Prostate gland (tissue), 2 donors: Measurements from ENCODE around the gene TSHZ1. TPM values are rescaled to one million over a fixed set of nuclear protein-coding genes. Genes with fewer than 3 reads are reported as not detected.

ENCODE experiments used
- DNase-seq: peaks from one replicate; pipeline ENCODE4 v3.0.0-alpha.2; 2019; ENCODE audit warnings: low spot score
- H3K27ac ChIP-seq, 2 donors: fragments of 200-600 bp; sonication (generic); 2 replicates each; pipeline ENCODE4 v1.5.1; 2017 to 2019
- H3K27me3 ChIP-seq: fragments of 200-600 bp; sonication (generic); replicated peaks from 2 replicates; pipeline ENCODE4 v1.5.1; 2019; ENCODE audit not compliant: insufficient read depth
- H3K36me3 ChIP-seq, 2 donors: fragments of 200-600 bp; sonication (generic); 1 replicate in 1 of 2; 2 replicates in 1 of 2; pipeline versions ENCODE4 v1.5.1 to v1.8.1; 2017 to 2019
- H3K4me1 ChIP-seq: fragments of 200-600 bp; sonication (generic); replicated peaks from 2 replicates; pipeline ENCODE4 v1.5.1; 2019
- H3K4me3 ChIP-seq, 2 donors: fragments of 200-600 bp; sonication (generic); 2 replicates each; pipeline ENCODE4 v1.5.1; 2017 to 2019
- H3K9me3 ChIP-seq: fragments of 200-600 bp; sonication (generic); 2 replicates; pipeline ENCODE4 v1.5.1; 2017
- POLR2A ChIP-seq: fragments of 450-650 bp; IDR thresholded peaks from one replicate; pipeline ENCODE4 v1.6.1; 2016; ENCODE audit warnings: antibody characterized with exemption, mild to moderate bottlenecking
- POLR2AphosphoS5 ChIP-seq: sonication (generic); formaldehyde crosslinking; IDR thresholded peaks from one replicate; pipeline ENCODE4 v1.6.1; 2017; ENCODE audit warnings: antibody characterized with exemption
- WGBS: methylation state at CpG from one replicate; pipeline ENCODE4 v1.1.5; 2018; 5-methylcytosine and 5-hydroxymethylcytosine counted together
- intact Hi-C: fragments of 100-400 bp; cut with DNase I; formaldehyde crosslinking; loops from one replicate; pipeline ENCODE4 v1.14.2; 2022
- total RNA-seq, 2 donors: library from RNA; depleted of rRNA; stranded (reverse); fragments of >200 nt; gene quantifications; one replicate each; pipeline ENCODE4 v1.1.0, GENCODE V29; 2016
- TF ChIP-seq, protein P1 (sequence below), 4 experiments: fragments of 200-600 bp in 2 of 4; fragments of 450-650 bp in 2 of 4; sonication (generic) in 2 of 4; IDR thresholded peaks; 1 replicate in 3 of 4; 2 replicates in 1 of 4; pipeline ENCODE4 v1.5.1; 2016 to 2019; ENCODE audit warnings: antibody characterized with exemption in 4 of 4, mild to moderate bottlenecking in 2 of 4, moderate library complexity in 2 of 4

The TSHZ1 gene
- total RNA-seq, 2 donors from 2014 or later = 18.2 to 48.6 TPM

DNA sequence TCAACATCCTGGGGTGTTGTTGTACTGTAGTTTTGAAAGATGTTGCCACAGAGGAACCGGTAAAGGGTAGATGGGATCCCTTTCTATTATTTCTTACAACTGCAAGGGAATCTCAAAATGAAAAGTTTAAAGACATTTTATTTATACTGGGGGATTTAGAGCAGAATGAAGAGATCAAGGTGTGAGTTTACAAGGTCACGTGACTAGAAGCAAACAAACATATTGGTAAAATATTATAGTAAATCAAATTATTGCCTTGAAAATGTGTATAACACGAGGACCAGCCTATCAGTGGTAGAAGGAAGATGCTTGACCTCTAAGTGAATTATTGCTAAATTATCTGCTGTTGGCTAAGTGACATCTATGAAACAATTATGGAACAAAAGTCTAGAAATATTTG lies 119.7 kb downstream of the TSHZ1 start:
- intact Hi-C loops = no loop called here
- no peak for DNase-seq
- TF ChIP-seq POLR2A (no peak), POLR2AphosphoS5 (no peak)
- TF ChIP-seq, protein P1, sequence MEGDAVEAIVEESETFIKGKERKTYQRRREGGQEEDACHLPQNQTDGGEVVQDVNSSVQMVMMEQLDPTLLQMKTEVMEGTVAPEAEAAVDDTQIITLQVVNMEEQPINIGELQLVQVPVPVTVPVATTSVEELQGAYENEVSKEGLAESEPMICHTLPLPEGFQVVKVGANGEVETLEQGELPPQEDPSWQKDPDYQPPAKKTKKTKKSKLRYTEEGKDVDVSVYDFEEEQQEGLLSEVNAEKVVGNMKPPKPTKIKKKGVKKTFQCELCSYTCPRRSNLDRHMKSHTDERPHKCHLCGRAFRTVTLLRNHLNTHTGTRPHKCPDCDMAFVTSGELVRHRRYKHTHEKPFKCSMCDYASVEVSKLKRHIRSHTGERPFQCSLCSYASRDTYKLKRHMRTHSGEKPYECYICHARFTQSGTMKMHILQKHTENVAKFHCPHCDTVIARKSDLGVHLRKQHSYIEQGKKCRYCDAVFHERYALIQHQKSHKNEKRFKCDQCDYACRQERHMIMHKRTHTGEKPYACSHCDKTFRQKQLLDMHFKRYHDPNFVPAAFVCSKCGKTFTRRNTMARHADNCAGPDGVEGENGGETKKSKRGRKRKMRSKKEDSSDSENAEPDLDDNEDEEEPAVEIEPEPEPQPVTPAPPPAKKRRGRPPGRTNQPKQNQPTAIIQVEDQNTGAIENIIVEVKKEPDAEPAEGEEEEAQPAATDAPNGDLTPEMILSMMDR (IDR thresholded peaks at IDR 0.05) = no peak
- H3K4me3 ChIP-seq = no peak overlapping the region
- H3K4me1 ChIP-seq = no peaks in the 10 kb centered on the region
- no peaks in the 10 kb centered on the region for H3K27me3 ChIP-seq
- H3K36me3 ChIP-seq = no peaks in the 10 kb centered on the region
- H3K9me3 ChIP-seq = no peaks in the 10 kb centered on the region
- no peak overlapping the region for H3K27ac ChIP-seq
- 91% methylated on average over 3 of the region's 3 CpGs for WGBS

DNA sequence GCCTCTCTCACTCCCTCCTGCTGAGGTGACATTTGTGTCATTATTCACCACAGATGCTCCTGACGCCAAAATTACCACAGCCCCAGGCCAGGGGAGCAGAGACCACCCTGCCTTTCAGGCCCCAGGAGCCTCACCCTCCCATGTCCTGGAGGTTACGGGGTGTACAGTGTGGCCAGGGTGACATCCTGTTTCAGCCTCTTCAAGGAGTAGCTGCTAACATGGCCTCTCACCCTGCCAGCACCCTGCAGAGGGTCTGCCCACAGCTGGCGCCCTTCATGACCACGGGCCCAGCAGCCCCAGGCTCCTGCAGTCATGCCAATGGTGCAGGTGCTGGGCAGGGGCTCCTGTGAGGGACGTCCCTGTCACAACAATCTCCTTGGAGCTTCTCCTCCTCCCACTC lies 124.3 kb downstream of the TSHZ1 start:
- Histone ChIP-seq H3K27me3 (no peaks in the 10 kb centered on the region), H3K27ac (no peak overlapping the region), H3K4me1 (no peaks in the 10 kb centered on the region), H3K9me3 (no peaks in the 10 kb centered on the region), H3K36me3 (no peaks in the 10 kb centered on the region), H3K4me3 (no peak overlapping the region)
- intact Hi-C loops = no loop called here
- DNase-seq = no peak
- no peak for TF ChIP-seq POLR2A
- WGBS = 80% methylated on average over 5 of the region's 5 CpGs

DNA sequence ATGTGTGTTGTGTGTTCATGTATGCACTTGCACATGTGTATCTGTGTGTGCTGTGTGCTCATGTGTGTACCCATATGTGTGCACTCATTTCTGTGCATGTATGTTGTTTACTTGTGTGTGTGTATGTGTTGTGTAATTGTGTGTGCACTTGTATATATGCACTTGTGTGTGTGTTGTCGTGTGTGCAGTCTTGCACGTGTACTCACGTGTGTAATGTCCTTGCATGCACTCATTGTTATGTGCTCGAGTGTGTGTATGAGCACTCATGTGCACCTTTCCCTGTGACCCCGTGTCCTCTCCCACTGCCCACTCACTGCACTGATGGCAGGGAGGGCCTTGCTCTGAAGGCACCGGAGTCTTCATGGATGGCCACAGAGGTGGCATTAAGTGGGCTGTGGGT lies 124.9 kb downstream of the TSHZ1 start:
- Histone ChIP-seq H3K9me3 (no peaks in the 10 kb centered on the region), H3K36me3 (no peaks in the 10 kb centered on the region), H3K27ac (no peak overlapping the region), H3K27me3 (no peaks in the 10 kb centered on the region), H3K4me3 (no peak overlapping the region), H3K4me1 (no peaks in the 10 kb centered on the region)
- 95% methylated on average over 6 of the region's 6 CpGs for WGBS
- intact Hi-C loops = no loop called here
- no peak for DNase-seq
- TF ChIP-seq POLR2A (no peak), POLR2AphosphoS5 (no peak)
- TF ChIP-seq, protein P1 (IDR thresholded peaks at IDR 0.05) = no peak

DNA sequence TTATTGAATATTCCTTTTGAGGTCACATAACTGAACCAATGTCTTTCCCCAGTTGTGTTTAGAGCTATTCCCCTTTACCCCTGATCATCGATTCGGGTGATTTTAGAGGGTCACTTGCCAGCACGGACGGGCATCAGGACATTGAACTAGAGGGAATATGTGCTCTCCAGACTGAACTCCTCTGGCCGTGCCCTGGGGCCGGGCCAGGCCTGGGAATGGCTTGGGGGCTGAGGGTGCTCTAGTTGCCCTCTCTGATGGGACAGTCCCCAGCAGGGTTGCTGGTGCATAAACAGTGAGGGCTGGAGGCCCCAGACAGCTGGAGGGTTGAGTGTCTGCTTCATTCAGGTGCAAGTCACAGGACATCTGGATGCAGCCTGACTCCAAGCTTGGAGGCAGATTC lies 126.2 kb downstream of the TSHZ1 start:
- Histone ChIP-seq H3K9me3 (no peaks in the 10 kb centered on the region), H3K27me3 (no peaks in the 10 kb centered on the region), H3K4me3 (no peak overlapping the region), H3K4me1 (no peaks in the 10 kb centered on the region), H3K27ac (no peak overlapping the region), H3K36me3 (no peaks in the 10 kb centered on the region)
- intact Hi-C loops = loop anchor here (2.0 kb wide), 1 partner anchor 24 kb away; no protein-coding TSS in a partner anchor
- TF ChIP-seq POLR2AphosphoS5 (no peak), POLR2A (no peak)
- TF ChIP-seq, protein P1 (IDR thresholded peaks at IDR 0.05) = no peak
- DNase-seq = no peak
- WGBS = 89% methylated on average over 6 of the region's 6 CpGs

DNA sequence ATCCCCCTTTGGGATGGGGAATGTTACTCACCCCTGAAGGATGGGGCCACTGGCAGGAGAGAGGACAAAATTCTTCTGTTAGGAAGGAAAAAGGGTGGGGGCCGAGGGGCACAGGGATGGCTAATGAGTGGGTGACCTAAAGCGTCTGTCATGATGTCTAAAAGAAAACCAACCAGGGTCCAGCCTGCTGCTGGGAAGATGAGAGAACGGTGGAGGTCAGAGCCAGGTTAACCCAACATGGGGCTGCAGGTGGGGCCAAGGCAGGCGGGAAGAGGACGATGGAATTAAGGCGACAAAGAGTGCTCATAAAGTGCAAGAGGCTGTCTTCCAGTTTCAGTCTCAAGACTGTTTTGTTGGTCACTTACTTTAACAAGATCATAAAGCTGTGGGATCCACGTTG lies 126.8 kb downstream of the TSHZ1 start:
- 76% methylated on average over 7 of the region's 7 CpGs for WGBS
- no peak for DNase-seq
- intact Hi-C loops = loop anchor here (2.0 kb wide), 1 partner anchor 23 kb away; no protein-coding TSS in a partner anchor

More for the DNA sequence above, 126.8 kb downstream of the TSHZ1 start:
- no peak for TF ChIP-seq POLR2A
- TF ChIP-seq POLR2AphosphoS5 = no peak
- TF ChIP-seq, protein P1 (IDR thresholded peaks at IDR 0.05) = no peak
- H3K4me3 ChIP-seq = no peak overlapping the region
- H3K27ac ChIP-seq = no peak overlapping the region
- H3K9me3 ChIP-seq = no peaks in the 10 kb centered on the region
- no peaks in the 10 kb centered on the region for H3K36me3 ChIP-seq
- H3K27me3 ChIP-seq = no peaks in the 10 kb centered on the region
- no peaks in the 10 kb centered on the region for H3K4me1 ChIP-seq
